ENCODE measurements around the gene MTIF3. TPM values are rescaled to one million over a fixed set of nuclear protein-coding genes. Genes with fewer than 3 reads are reported as not detected.
A peak's percentile ranks its signal among the peaks of the same experiment; 100 is the strongest.

MTIF3 gene
- total RNA-seq, 1 experiment from 2014 or later, result 31.6 TPM

DNA sequence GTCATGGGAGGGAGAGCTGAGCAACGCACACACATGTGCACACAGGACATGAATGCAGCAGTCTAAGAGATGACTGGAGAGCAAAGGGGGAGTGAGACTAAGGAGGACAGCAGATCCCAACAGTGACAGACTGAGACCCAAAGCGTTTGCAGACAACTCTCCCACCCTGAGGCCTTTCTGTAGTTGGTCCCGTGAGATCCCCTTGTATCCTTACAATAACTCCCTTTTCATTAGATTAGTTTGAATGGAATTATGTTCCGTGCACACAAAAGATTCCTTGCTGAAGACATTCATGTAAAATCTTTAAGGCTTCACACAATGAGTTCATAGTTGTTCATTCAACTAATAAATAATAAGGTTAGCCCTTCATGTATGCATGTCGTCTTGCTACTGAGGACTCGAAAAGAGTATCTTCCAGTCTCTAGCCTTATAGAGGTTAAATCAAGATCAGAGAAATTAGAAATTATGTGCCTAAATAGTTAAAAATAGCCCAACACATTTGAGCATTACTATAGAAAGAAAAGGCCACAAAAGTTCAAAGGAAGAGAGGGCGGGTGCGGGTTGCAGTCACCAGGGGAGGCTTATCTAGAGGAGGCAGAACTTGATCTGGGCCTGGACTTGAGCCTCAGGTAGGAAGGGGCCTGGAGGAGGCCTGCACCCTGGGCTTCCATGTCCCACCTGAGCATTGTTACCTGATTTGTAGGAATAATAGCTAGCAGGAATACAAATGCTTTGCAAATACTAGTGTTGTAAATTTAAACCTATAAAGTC lies 29.1 kb downstream of the MTIF3 start:
- no peaks in the 10 kb centered on the region for H3K9me3 ChIP-seq (ENCODE audit: control insufficient read depth, low read depth, low read length)
- H2AK5ac ChIP-seq (ENCODE audit: insufficient read length, low read length), result no peak overlapping the region
- H4K8ac ChIP-seq (replicated peaks; ENCODE audit: insufficient read length, low read depth, low read length), result no peak overlapping the region
- H3K27ac Mint-ChIP-seq, result peak overlapping the region in 1 of 3 experiments; percentile 23; a peak in 2 of 7 replicates
- no peak overlapping the region for H3K4ac ChIP-seq (ENCODE audit: low read depth, low read length)
- H3K4me1 ChIP-seq (ENCODE audit: insufficient read depth, low read length), result no peaks in the 10 kb centered on the region; the same call in 1 of the 2 replicates
- H2BK20ac ChIP-seq (ENCODE audit: low read depth, low read length, poor library complexity, severe bottlenecking), result no peak overlapping the region
- no peak overlapping the region for H2BK12ac ChIP-seq (ENCODE audit: insufficient read length, low read depth, low read length)
- TF ChIP-seq CTCF (conservative IDR thresholded peaks at IDR 0.05), result no peak
- no peak overlapping the region for H2BK120ac ChIP-seq (ENCODE audit: low read depth, low read length, poor library complexity, severe bottlenecking)
- peaks cover 16% of the 10 kb centered on the region for H3K23me2 ChIP-seq (ENCODE audit: insufficient read length, low read depth, low read length, poor library complexity, severe bottlenecking)
- no peaks in the 10 kb centered on the region; the same call in 1 of the 2 replicates for H3K27me3 ChIP-seq (ENCODE audit: insufficient read depth, low read length)
- no peaks in the 10 kb centered on the region; the same call in 1 of the 2 replicates for H3K79me2 ChIP-seq (ENCODE audit: insufficient read depth, low read length)
- no peak overlapping the region for H2BK15ac ChIP-seq (ENCODE audit: low read depth, low read length)
- no peaks in the 10 kb centered on the region for H3K79me1 ChIP-seq (ENCODE audit: insufficient read depth, low read depth, low read length, poor library complexity, severe bottlenecking)
- WGBS (ENCODE audit: extremely low coverage, insufficient read length, low lambda C conversion rate), result no CpG with 5 or more reads among the region's 8 CpGs
- no peak overlapping the region for H3K4me3 Mint-ChIP-seq
- no peak overlapping the region for H4K91ac ChIP-seq (ENCODE audit: insufficient read length, low read depth, low read length)
- no peak overlapping the region for H3K14ac ChIP-seq (ENCODE audit: insufficient read depth, low read length)
- DNase-seq, result no peak
- H3K4me1 Mint-ChIP-seq, result peaks cover 16 to 18% of the 10 kb centered on the region in 2 experiments
- H3K23ac ChIP-seq (ENCODE audit: insufficient read length, low read depth, low read length), result no peak overlapping the region
- no peak overlapping the region for H2AFZ ChIP-seq (ENCODE audit: low read length)
- H4K20me1 ChIP-seq (ENCODE audit: control insufficient read depth, insufficient read depth, insufficient read length), result no peaks in the 10 kb centered on the region
- H3K4me2 ChIP-seq (ENCODE audit: insufficient read depth, insufficient read length, low read length), result no peak overlapping the region
- no peaks in the 10 kb centered on the region; a peak in 1 of 5 replicates for H3K9me3 Mint-ChIP-seq
- no peaks in the 10 kb centered on the region; a peak in 1 of 7 replicates for H3K36me3 Mint-ChIP-seq (ENCODE audit: insufficient read depth in 1 of 3, low read depth in 3 of 3)
- no peak overlapping the region for H3K56ac ChIP-seq (ENCODE audit: insufficient read length, low read depth, low read length)
- H3K9ac ChIP-seq (ENCODE audit: extremely low read depth, insufficient read length, low read length), result no peak overlapping the region
- H3K18ac ChIP-seq (ENCODE audit: insufficient read length, low read depth, low read length), result no peak overlapping the region
- H3T11ph ChIP-seq (ENCODE audit: low read length), result no peak overlapping the region
- H3K27ac ChIP-seq (ENCODE audit: insufficient read length, low read depth, low read length), result no peak overlapping the region
- H4K5ac ChIP-seq (ENCODE audit: insufficient read length, low read depth, low read length), result no peak overlapping the region
- peaks cover 45% of the 10 kb centered on the region for H3K27me3 Mint-ChIP-seq (ENCODE audit: low read depth)
- no peak overlapping the region for H2BK5ac ChIP-seq (ENCODE audit: insufficient read length, low read length)

Data from H9 (cell line).